ENCODE results near the gene TTLL6. TPM values are rescaled to one million over a fixed set of nuclear protein-coding genes. Genes with fewer than 3 reads are reported as not detected.

TTLL6 gene
- total and polyA plus RNA-seq, 2 of the 8 experiments (the other 6 are each of a cell fraction or from before 2014, with no cell fraction given) = 2.6 to 4.3 TPM

DNA sequence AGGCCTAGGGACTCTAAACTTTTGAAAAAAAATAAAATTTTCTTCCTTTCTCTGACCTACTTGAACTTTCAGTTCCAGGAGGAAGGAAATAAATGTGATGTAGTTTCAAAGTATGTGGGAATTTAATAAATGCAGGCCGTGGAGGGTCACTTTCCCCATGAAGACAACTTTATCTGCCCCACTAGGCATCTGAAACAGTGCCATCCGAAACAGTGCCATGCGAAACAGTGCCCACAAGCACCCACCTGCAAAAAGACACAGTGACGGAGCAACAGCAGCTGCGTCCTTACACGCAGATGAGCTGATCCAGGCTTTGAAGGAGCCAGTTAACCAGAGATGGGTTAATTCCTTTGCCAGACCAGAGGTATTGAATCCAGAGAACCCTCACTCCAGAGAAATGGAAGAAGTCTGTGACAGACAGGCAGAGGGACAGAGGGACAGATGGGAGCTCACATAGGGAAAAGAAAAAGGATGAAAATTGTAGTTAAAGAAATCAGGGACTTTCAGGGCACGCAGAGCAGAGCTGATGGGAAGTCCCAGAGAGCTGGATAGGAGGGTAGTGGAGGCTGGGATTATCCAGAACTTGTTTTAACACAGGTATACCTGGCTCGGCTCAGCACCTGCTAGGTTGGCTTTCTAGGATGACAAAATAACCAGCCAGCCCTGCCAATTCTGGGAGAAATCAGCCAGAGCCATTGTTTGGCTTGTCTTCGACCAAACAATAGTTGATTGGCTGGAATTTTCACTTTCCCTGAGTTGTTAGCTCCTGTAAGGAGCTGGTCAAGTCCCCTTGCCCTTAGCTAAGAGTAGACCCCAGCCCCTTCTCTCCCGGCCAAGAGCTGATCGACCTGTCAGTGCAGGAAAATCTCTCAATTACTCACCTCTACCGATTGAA is 71.4 kb downstream of the TTLL6 start (continued):
- TF ChIP-seq RNF2 (IDR thresholded peaks at IDR 0.05; ENCODE audit: borderline replicate concordance, low read depth, low read length, missing control alignments, poor library complexity, severe bottlenecking) = peak; percentile 68
- TF ChIP-seq SUZ12 (IDR thresholded peaks at IDR 0.05; ENCODE audit: low read length) = peak; percentile 54; the same call in 1 of the 2 replicates
- TF ChIP-seq YY1 (IDR thresholded peaks at IDR 0.05; ENCODE audit: low read depth, low read length) = no peak
- no peak for TF ChIP-seq CHD1 (IDR thresholded peaks at IDR 0.05; ENCODE audit: low read depth, low read length)
- TF ChIP-seq, protein P1, sequence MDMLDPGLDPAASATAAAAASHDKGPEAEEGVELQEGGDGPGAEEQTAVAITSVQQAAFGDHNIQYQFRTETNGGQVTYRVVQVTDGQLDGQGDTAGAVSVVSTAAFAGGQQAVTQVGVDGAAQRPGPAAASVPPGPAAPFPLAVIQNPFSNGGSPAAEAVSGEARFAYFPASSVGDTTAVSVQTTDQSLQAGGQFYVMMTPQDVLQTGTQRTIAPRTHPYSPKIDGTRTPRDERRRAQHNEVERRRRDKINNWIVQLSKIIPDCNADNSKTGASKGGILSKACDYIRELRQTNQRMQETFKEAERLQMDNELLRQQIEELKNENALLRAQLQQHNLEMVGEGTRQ (IDR thresholded peaks at IDR 0.05; ENCODE audit: low read length) = no peak
